ENCODE results near the gene FAM120A. TPM values are rescaled to one million over a fixed set of nuclear protein-coding genes. Genes with fewer than 3 reads are reported as not detected.

Gene FAM120A
- total RNA-seq, 1 experiment from 2014 or later = 31.5 TPM

DNA sequence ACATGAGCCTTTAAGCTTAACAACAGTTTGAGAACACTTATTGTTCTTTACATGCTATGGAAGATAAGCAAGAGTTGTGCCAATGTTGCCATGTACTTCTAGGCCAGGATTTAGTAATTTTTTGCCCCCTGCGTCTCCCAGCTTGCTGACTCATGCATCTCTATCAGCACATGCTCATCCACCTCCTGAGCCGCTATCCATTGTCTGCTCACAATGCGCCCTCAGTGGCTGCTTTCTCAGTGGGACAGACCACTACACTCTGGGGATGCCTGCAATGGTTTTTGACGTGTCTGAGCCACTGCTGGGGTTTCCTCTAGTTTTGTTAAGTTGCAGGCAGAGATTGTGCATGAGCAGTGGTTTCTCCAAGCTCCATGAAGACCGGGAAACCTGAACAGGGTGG lies 74.0 kb downstream of the FAM120A start:
- no peak for DNase-seq (ENCODE audit: low read depth)
- in situ Hi-C loops (cut with HindIII; ENCODE audit: low pct_unique_long_range_greater_than_20kb, low sequenced_read_pairs) = no loop called here

DNA sequence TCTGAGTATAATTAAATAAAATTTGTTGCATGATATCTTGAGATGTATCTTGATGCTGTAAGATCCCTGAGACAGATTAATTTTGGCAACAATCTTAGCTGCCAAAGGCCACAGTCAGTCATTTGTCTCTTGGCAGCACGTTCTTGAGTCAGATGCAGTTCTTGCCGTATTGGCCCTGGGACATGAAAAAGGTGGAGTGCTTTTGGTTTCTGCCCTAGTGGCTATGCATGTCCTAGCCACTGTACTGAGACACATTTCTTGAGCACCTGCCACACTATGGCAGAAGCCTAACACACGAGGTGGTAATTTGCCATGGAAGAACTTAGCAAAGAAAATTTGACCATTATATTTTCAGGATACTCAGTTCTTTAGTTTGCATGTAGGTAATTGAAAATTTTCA lies 79.9 kb downstream of the FAM120A start:
- in situ Hi-C loops (cut with HindIII; ENCODE audit: low pct_unique_long_range_greater_than_20kb, low sequenced_read_pairs) = no loop called here
- no peak for DNase-seq (ENCODE audit: low read depth)

DNA sequence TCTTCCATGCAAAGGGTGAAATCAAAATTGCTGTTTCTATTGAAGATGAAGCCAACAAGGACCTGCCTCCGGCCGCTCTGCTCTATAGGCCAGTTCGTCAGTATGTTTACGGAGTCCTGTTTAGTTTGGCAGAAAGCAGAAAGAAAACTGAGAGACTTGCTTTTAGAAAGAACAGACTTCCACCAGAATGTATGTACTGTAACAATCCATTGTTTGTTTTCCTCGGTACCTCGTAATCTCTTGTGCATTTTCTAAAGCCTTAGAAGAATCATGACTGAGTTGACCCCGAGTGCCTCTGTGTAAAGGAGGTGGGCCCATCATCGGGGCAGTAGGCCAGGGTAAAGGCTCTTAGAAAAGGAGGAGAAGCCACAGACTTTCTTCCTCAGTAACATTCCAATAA lies 80.7 kb downstream of the FAM120A start:
- in situ Hi-C loops (cut with HindIII; ENCODE audit: low pct_unique_long_range_greater_than_20kb, low sequenced_read_pairs) = no loop called here
- DNase-seq (ENCODE audit: low read depth) = no peak

DNA sequence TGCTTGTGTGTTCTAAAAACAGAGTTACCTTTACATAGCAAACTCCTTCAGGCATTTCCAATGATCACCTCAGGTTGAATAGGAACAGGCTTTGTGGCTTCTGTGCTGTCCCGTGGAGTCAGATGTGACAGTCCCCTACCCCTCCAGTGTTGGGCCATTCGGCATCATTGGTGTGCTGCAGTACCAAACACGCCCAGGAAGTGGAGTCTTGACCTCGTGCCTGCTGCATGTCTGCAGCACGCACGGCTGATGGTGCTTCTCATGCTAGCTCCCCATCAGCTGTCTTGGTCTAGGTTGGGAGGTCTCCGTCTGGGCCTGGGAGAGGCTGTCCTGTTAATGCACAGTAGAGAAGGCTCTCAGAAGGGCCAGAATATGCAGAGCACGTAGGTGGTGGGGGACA lies 82.4 kb downstream of the FAM120A start:
- DNase-seq (ENCODE audit: low read depth) = no peak
- in situ Hi-C loops (cut with HindIII; ENCODE audit: low pct_unique_long_range_greater_than_20kb, low sequenced_read_pairs) = no loop called here

DNA sequence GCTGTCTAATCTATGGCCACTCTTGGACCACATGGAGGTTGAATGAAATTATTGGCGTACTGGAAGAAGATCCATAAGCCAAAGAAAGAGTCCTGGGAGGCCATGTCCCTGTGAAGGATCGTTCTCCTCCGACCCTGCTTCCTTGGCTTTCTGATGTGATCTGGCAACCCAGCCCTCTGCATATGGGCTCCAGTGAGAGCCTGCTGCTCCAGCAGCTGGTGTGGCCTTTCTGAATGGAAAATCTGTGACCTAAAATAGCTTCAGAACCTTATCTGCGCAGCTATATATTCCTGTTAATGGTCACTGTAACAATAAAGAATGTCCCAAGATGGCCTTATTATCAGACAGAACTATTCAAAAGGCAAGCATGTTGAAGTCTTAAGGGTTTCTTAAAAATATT lies 84.7 kb downstream of the FAM120A start:
- in situ Hi-C loops (cut with HindIII; ENCODE audit: low pct_unique_long_range_greater_than_20kb, low sequenced_read_pairs) = no loop called here
- no peak for DNase-seq (ENCODE audit: low read depth)

DNA sequence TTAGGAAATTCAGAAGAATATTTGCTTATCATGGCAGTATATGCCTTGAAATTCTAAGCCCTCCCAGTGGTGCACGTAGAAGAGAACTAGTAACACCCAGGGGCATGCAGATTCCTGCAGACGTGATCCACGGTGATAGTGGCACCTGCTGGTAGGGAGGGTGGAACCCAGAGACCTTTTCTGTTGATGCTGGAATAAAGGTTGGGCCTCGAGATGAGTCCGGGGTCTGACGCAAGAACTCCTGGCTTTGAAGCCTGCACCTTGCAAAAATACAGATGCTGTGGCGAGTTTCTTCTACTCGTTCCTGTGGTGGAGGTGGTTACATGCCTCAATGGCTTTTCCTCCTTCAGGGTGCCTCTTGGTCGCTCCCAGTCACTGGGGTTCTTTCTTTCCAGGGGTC lies 85.4 kb downstream of the FAM120A start:
- in situ Hi-C loops (cut with HindIII; ENCODE audit: low pct_unique_long_range_greater_than_20kb, low sequenced_read_pairs) = no loop called here
- no peak for DNase-seq (ENCODE audit: low read depth)

DNA sequence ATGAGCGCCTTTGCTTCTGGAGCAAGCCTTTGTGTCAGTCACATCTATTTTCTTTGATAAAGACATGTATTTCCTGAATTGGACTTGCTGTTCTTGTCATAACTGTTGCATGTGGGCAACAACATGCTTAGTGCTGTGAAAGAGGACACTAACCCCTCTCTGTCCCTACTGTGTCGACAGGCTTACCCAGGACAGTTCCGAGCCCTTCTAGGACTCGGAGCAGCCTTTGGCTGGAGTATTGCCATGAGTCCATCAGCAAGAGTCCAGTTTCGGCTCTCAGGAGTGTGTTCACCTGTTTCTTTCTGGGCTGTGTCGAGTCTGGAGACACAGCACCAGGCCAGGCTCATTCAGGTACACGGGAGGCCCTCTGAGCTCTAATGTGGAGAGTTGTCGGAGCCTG lies 88.8 kb downstream of the FAM120A start:
- DNase-seq (ENCODE audit: low read depth) = no peak
- in situ Hi-C loops (cut with HindIII; ENCODE audit: low pct_unique_long_range_greater_than_20kb, low sequenced_read_pairs) = no loop called here

DNA sequence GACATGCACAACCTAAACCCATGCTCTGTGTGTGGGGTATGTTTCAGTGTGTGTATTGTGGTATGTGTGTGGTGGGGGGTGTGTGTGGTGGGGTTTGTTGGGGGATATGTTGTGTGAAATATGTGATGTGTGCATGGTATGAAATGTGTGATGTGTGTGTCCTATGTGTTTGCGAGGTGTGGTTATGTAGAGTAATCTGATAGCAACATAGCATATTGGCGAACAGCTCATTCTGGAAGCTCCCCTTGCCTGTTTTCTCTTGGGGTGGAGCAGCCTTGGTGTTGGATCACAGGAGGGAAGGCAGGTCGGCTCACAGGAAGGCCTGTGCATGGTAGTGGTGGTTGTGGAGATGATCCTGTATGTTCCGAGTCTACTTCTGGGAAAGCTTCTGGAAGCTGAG lies 89.5 kb downstream of the FAM120A start:
- no peak for DNase-seq (ENCODE audit: low read depth)
- in situ Hi-C loops (cut with HindIII; ENCODE audit: low pct_unique_long_range_greater_than_20kb, low sequenced_read_pairs) = no loop called here

DNA sequence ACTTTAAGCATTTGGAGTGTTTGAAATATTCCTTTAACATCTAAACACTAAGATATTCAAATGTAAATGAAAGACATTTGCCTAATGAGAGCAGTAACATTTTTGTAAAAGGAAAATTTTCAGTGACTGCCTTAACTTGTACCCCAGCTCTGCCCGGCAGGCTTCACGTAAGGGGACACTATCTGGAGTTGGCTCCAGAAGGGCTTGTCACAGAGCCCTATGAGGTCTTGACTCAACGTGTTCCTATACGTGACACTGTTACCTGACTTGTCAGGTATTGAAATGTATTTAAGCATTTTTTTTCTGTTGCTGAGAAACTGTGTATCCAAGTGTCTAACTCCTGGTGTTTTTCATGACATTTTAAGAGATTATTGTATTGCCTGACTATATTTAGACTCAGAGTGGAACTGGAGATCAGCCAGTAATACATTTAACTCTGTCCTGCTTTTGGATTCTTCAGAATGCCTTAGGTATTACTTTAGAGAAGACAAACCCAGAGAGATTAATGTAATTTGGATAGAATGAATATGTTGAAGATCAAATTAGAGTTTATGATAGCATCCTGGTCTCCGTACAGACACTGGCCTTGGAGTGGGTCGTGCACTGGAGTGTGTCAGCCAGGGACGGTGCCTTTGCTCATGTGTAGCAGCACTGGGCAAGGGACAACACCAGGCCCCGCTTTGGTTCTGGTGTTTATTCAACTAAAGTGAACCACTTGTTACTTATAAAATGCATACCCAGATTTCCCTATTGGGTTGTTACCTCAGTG lies 90.3 kb downstream of the FAM120A start:
- in situ Hi-C loops (cut with HindIII; ENCODE audit: low pct_unique_long_range_greater_than_20kb, low sequenced_read_pairs) = no loop called here
- no peak for DNase-seq (ENCODE audit: low read depth)

DNA sequence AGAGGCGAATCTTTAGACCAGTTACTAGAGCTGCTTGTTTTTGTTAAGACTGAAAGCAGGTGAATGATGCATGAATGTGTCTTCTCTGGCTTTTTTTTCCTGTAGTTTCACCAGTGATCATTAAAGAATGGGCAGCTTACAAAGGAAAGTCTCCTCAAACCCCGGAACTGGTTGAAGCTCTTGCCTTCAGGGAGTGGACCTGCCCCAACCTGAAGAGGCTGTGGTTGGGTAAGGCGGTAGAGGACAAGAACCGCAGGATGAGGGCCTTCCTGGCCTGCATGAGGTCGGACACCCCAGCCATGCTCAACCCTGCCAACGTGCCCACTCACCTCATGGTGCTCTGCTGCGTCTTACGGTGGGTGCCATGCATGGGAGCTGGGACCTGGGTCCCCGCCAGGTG lies 91.6 kb downstream of the FAM120A start:
- no peak for DNase-seq (ENCODE audit: low read depth)
- in situ Hi-C loops (cut with HindIII; ENCODE audit: low pct_unique_long_range_greater_than_20kb, low sequenced_read_pairs) = no loop called here

DNA sequence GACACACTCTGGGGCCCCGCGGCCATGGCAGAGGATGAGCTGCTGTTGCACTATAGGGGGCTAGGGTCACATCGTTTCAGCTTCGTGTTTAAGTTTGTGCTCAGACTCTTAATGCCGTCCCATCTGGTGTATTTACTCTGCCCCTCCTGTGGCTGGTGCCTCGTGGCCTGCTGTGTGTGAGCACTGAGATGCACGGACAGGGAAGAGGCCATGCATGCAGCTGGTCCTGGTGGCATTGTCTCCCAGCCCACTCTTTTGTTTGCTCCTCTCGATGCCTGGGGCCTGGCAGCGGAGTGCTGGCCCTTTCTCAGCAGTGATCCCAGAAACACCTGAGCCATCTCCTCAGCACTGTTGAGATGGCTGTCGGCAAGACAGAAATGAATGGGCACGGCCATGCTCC lies 94.9 kb downstream of the FAM120A start:
- in situ Hi-C loops (cut with HindIII; ENCODE audit: low pct_unique_long_range_greater_than_20kb, low sequenced_read_pairs) = no loop called here

DNA sequence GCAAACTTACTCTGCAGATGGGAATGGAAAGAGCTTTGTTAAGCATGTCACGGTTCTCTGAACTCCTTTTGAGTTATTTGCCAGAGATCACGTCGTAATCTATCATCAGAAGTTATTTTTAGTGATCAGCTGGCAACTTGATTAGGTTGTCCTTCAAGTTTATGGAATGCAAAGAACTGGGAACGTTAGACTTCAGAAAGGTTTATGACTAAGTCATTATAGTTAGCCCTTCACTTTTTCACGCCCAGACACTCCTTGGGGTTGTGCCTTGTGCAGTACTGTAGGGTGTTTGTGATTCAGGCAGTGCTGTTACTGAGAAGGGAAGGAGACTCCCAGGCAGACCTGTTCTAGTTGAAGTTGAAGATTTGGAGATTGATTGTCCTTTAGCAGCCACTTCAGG lies 98.1 kb downstream of the FAM120A start:
- no peak for DNase-seq (ENCODE audit: low read depth)
- in situ Hi-C loops (cut with HindIII; ENCODE audit: low pct_unique_long_range_greater_than_20kb, low sequenced_read_pairs) = no loop called here

More for the DNA sequence above, 94.9 kb downstream of the FAM120A start:
- DNase-seq (ENCODE audit: low read depth) = no peak

DNA sequence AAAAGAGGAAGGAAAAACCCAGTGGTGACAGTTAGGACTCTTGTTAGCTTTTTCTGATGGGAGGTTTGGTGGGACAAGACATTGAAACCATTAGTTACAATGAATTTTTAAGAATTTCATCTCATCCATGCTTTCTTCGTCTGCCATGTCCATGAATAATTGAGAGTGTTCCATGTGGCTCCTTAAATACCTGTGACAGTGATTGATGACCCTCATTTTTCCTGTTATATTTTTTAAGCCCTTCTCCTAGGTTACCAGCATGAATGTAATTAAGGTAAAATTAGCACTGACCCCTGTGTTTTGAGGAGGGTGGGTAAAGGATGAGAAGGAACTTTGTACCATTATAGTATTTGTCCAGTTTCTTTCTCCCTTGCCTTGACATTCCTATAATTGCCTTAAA lies 101.4 kb downstream of the FAM120A start:
- in situ Hi-C loops (cut with HindIII; ENCODE audit: low pct_unique_long_range_greater_than_20kb, low sequenced_read_pairs) = no loop called here
- no peak for DNase-seq (ENCODE audit: low read depth)

DNA sequence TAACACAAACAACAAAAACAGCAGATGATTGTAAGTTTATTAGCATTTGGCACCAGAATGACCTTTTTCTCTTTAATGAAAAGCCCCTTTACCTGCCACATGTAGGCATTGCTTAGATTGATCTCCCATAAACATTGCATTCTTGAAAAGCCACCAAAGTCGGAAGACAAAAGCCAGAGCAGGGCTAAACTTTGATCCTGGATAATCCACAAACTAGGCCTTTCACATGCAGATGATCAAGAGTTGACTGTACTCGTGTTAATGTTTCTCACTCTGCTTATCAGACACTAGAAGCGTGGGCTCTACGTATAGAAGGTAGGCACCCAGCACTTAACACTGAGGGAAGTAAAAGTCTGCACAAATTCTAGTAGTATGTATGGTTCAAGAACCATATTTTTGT lies 103.9 kb downstream of the FAM120A start:
- no peak for DNase-seq (ENCODE audit: low read depth)
- in situ Hi-C loops (cut with HindIII; ENCODE audit: low pct_unique_long_range_greater_than_20kb, low sequenced_read_pairs) = no loop called here

DNA sequence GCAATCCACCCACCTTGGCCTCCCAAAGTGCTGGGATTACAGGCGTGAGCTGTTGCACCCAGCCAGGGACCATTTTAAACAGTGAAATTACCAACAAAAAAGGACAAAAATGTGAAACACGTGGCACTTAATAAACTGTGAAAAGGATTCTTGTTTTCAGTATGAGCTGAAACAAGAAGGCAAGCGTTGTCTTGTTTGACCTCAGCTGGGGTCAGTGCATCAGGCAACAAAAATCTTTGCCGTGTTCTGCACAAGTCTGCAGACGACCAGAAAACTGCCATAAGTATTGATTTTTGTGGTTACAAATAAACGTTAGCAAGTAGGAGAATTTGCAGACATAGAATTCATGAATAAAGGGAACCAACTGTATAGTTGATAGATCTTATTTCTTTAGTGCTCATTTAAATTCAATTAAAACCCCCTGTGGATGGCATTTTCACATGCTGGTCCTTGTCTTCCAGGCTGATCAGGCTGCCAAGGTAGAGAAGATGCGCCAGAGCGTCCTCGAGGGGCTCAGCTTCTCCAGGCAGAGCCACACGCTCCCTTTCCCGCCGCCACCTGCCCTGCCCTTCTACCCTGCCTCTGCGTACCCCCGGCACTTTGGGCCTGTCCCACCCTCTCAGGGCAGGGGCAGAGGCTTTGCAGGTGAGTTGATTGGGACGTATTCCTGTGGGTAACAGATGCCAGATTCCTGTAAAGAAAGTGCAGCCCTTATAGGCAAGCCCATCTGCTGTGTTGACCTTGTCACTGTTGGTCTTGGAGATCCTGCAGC lies 106.1 kb downstream of the FAM120A start:
- no peak for DNase-seq (ENCODE audit: low read depth)
- in situ Hi-C loops (cut with HindIII; ENCODE audit: low pct_unique_long_range_greater_than_20kb, low sequenced_read_pairs) = no loop called here

DNA sequence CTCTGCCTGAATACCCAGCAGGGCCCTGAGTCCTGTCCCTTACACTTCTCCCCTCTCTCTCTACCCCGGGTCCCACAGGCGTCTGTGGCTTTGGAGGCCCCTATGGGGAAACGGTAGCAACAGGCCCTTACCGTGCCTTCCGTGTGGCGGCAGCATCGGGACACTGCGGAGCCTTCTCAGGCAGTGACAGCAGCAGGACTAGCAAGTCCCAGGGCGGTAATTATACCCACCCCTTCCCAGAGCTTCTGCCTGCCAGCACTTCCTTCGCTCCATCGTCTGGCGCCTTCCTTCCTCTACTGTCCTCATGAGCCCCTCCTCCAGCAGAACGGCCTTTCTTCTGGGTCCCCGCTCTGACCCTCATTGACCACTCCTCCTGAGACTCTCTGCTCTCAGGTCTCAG lies 107.0 kb downstream of the FAM120A start:
- no peak for DNase-seq (ENCODE audit: low read depth)
- in situ Hi-C loops (cut with HindIII; ENCODE audit: low pct_unique_long_range_greater_than_20kb, low sequenced_read_pairs) = no loop called here

DNA sequence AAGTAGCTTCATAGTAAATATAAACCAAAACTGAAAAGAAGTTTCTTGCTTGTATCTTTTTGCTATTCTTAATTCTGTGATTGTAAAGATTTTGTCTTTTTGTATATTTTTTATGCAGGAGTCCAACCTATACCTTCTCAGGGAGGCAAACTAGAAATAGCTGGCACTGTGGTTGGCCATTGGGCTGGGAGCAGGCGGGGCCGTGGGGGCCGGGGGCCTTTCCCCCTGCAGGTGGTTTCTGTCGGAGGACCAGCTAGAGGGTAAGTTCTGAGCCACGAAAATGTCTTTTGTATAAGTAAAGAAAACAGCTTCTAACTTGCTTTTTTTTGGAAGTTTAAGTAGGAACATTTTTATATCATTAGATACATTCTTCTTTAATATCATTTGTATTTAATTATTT lies 109.5 kb downstream of the FAM120A start:
- in situ Hi-C loops (cut with HindIII; ENCODE audit: low pct_unique_long_range_greater_than_20kb, low sequenced_read_pairs) = no loop called here
- no peak for DNase-seq (ENCODE audit: low read depth)

DNA sequence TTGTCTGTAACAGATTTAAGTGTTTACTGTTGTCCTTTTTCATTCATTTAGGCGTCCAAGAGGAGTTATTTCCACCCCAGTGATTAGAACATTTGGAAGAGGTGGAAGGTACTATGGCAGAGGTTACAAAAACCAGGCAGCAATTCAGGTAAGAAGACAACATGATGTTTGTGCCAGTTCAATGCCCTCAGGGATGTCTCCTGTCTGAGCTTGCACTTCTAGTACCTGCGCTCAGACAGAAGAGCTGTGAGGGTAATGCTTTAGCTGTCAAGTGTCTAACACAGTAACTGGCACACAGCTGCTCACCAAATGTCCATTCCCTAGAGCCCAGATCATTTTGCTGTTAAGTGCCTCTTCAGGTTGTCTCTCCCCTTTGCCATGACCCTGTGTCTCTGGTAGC lies 110.7 kb downstream of the FAM120A start:
- in situ Hi-C loops (cut with HindIII; ENCODE audit: low pct_unique_long_range_greater_than_20kb, low sequenced_read_pairs) = no loop called here
- no peak for DNase-seq (ENCODE audit: low read depth)

DNA sequence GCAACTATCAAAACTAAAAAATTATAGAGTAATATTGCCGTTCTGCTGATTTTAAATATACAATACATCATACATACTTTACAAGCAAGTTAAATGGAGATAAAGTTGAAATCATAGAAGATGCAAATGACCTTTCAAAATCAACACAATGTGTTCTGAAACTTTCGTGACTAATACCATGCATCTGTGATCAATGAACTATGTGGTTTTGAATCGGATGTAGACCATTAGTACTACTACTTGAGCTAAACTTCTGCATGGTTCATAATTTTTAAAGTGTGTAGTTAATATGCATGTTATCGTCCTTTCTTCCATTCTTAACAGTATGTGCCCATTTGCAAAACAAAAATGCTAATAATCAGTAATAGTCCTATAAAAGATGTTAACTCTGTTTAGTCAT lies 113.6 kb downstream of the FAM120A start:
- in situ Hi-C loops (cut with HindIII; ENCODE audit: low pct_unique_long_range_greater_than_20kb, low sequenced_read_pairs) = no loop called here
- DNase-seq (ENCODE audit: low read depth) = no peak

All from Caki2 (cell line).